ENCODE measurements around the gene FAM13B.
"Not testable (repeated sequence)": the region's sequence is repeated elsewhere in the genome, so short reads cannot be mapped to it uniquely, and the experiment has no call there.

Gene FAM13B

DNA sequence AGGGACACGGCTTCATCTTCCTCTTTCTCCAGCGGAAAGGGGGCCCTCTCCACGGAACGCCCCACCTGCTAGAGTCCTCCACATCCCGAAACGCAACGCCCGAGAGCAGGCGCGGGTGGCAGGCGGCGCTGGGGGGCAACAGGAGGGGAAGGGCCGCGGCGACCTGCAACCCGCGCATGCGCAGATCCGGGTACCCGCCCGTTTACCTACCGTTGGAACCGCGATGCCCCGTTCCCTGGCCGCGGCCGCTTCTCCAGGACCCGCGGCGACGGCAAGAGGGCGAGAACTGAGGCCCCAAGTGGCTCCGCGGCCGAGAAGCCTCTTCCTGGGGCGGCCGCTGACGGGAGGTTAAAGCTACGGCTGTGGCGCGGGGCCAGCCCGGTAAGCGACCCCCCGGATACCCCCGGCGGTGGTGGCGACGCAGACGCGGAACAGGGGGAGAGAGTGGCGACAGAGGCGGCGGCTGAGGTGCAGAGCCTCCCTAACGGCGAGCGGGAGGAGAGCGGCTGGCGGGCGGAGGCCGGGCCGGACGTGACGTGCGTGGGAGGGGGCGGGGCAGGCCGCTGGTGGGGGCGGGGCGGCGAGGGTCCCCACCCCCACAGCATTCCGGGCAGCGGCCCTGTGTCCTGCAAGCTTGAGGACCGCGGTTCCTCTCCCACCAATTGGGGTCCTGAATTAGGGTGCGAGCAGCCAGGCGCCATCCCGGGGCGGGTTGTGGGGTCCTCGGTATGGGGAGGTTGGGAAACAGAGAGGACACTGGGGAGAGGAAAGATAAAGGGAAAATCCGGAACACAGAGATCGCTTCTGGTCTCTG lies at the start of gene FAM13B:
TSS of gene FAM13B (minus strand) at position 508 of the 814 bp plus-strand sequence. CDS start 13,968 bp downstream, outside the sequence.
- Histone ChIP-seq H3K27me3 (ENCODE audit: low read depth) (no peaks in the 10 kb centered on the region), H3K4me1 (peaks cover 10% of the 10 kb centered on the region), H3K4me3 (peak within 1 kb of the TSS; percentile 99), H3K36me3 (replicated peaks) (no peaks in the 10 kb centered on the region; the same call in 1 of the 2 replicates), H3K9me3 (no peaks in the 10 kb centered on the region)
- in situ Hi-C loops (cut with MboI; ENCODE audit: low sequenced_read_pairs): no loop called here
- peak; percentile 79 to 88 for DNase-seq (ENCODE audit: low spot score in 2 of 2)

DNA sequence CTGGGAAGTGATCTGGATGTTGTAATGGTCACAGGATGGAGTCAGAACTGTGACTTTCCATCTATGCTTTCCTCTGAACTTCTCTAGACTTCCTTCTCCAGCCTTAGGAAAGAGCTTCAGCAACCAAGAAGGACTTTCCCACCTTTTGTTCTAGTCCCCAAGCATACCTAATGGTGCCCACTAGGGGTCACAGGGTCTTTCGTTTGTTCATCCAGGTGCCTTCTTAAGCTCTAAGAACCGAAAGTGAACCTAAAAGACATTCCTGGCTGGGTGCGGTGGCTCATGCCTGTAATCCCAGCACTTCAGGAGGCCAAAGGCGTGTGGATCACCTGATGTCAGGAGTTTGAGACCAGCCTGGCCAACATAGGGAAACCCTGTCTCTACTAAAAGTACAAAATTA lies 49.2 kb upstream of the FAM13B start:
- in situ Hi-C loops (cut with MboI; ENCODE audit: low sequenced_read_pairs): no loop called here
- peak in 1 of 2 experiments; percentile 10 for DNase-seq (ENCODE audit: low spot score in 2 of 2)
- no peak overlapping the region for H3K4me3 ChIP-seq

DNA sequence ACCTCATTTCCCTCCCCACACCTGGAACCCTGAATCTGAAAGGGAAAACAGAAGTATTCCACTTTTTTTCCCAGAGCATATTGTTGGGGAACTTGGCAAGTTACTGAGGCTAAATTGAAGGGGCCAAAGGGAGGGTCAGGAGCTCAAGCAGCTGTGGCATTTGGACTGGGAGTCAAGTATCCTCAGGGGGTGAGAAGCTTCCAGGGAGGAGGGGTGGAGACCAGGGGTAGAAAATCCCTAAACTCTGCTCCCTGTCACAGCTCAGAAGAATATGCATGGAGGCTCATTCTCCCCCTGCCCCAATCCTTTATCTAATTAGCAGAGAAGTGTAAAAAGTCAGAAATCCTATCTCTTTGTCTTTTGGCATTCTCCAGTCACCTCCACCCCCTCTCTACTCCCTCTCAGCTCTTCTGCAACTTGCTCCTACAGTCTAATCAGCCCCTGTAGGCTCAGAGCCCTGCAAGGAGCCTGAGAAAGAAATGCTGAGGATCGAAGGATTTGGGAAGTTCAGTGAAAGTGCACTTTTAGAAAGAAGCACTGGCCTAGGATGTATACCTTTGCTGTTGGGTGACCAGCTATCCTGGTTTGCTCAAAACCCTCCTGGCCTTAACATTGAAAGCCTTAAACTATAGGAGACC lies 45.2 kb upstream of the FAM13B start:
- peaks cover 2% of the 10 kb centered on the region; the same call in 1 of the 2 replicates for H3K9me3 ChIP-seq
- H3K27me3 ChIP-seq (ENCODE audit: low read depth): no peaks in the 10 kb centered on the region
- H3K4me1 ChIP-seq: no peaks in the 10 kb centered on the region
- H3K36me3 ChIP-seq (replicated peaks): no peaks in the 10 kb centered on the region
- in situ Hi-C loops (cut with MboI; ENCODE audit: low sequenced_read_pairs): loop anchor here (5.0 kb wide), 1 partner anchor 54 kb away; no protein-coding TSS in a partner anchor
- H3K4me3 ChIP-seq: no peak overlapping the region
- DNase-seq (ENCODE audit: low spot score in 2 of 2): no peak

More for the DNA sequence above, 49.2 kb upstream of the FAM13B start:
- Histone ChIP-seq H3K4me1 (no peaks in the 10 kb centered on the region), H3K36me3 (replicated peaks) (no peaks in the 10 kb centered on the region), H3K27me3 (ENCODE audit: low read depth) (no peaks in the 10 kb centered on the region), H3K9me3 (peaks cover 2% of the 10 kb centered on the region; the same call in 1 of the 2 replicates)

DNA sequence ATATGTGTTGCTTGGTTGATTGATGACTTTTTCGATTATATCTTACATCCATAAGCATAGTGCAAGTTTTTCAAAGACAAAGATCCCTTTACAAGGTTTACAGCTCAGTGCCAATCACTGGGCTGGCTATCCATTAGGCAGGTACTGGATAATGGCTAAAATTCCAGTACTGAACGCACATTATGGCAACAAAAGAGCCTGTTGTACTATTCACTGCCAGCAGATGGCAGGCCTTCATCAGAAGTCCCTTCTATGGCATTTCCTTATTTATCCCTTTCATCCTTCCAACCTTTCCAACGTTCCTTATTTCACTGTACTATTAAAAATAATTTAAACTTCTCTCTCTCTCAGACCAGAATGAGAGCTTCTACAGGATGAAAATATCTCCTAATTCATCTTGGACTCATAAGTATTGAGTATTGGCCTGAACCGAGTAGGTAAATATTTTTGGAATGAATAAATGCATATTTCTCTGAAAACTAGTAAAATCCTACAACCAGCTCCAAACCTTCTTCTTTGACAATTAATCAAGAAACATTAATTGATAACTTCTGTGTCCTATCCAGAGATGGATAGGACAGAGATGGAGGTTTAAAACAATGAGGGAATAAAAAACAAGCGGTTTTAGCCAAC lies 44.3 kb upstream of the FAM13B start:
- DNase-seq (ENCODE audit: low spot score in 2 of 2): peak; percentile 68 to 76
- in situ Hi-C loops (cut with MboI; ENCODE audit: low sequenced_read_pairs): loop anchor here (5.0 kb wide), 1 partner anchor 55 kb away; no protein-coding TSS in a partner anchor
- Histone ChIP-seq H3K4me1 (no peaks in the 10 kb centered on the region), H3K36me3 (replicated peaks) (no peaks in the 10 kb centered on the region), H3K27me3 (ENCODE audit: low read depth) (no peaks in the 10 kb centered on the region), H3K4me3 (no peak overlapping the region), H3K9me3 (peaks cover 2% of the 10 kb centered on the region; the same call in 1 of the 2 replicates)

DNA sequence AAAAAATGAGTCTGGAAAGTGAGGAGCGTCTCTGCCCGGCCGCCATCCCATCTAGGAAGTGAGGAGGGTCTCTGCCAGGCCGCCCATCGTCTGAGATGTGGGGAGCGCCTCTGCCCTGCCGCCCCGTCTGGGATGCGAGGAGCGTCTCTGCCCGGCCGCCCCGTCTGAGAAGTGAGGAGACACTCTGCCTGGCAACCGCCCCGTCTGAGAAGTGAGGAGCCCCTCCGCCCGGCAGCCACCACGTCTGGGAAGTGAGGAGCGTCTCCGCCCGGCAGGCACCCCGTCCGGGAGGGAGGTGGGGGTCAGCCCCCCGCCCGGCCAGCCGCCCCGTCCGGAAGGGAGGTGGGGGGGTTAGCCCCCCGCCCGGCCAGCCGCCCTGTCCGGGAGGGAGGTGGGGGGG lies 37.1 kb upstream of the FAM13B start:
- not testable (repeated sequence) for H3K9me3 ChIP-seq; H3K4me1 ChIP-seq; H3K27me3 ChIP-seq (ENCODE audit: low read depth); DNase-seq (ENCODE audit: low spot score in 2 of 2); H3K36me3 ChIP-seq (replicated peaks); H3K4me3 ChIP-seq
- in situ Hi-C loops (cut with MboI; ENCODE audit: low sequenced_read_pairs): loop anchor here (25.0 kb wide), 1 partner anchor 433 kb away; no protein-coding TSS in a partner anchor

DNA sequence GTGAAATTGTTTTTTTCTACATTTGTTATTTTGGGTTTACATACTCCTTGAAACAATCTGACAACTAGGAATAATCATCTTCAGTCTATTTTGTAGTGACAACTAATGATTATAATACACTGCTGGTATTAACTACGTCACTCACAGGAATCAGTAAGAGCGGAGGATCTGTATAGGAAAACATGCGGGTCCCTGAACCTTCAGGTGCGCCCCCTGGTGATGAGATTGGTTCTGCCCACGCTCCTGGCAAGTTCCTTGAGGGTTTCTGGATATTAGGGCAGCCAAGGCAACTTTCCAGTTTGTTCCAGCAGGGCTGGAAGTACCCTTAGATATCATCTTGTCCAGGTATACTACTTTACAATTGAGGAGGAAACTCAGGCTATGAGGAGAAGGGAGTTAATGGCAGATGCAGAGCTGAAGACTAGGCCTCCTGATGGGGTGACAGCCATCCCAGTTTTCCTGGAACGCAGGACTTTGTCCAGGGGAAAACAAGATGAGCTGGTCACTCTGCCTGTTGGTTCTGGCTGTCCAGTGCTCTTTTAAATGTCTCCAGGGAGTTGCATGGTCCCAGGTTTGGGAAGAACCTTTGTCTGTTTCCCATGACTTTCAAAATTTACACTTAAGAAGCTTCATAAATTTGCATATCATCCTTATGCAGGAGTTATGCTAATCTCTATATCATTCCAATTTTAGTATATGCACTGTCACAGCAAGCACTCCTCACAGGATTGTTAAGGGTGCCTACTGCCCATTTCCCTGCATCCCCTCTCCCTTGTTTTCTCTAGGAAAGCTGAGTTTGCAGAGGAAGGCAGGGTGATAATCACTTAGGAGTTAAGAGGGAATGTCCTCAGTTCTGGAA lies 36.1 kb upstream of the FAM13B start:
- Histone ChIP-seq H3K4me3 (no peak overlapping the region), H3K36me3 (replicated peaks) (no peaks in the 10 kb centered on the region), H3K4me1 (no peaks in the 10 kb centered on the region), H3K27me3 (ENCODE audit: low read depth) (no peaks in the 10 kb centered on the region), H3K9me3 (no peaks in the 10 kb centered on the region)
- in situ Hi-C loops (cut with MboI; ENCODE audit: low sequenced_read_pairs): loop anchor here (25.0 kb wide), 1 partner anchor 432 kb away; no protein-coding TSS in a partner anchor
- DNase-seq (ENCODE audit: low spot score in 2 of 2): peak; percentile 68 to 88

DNA sequence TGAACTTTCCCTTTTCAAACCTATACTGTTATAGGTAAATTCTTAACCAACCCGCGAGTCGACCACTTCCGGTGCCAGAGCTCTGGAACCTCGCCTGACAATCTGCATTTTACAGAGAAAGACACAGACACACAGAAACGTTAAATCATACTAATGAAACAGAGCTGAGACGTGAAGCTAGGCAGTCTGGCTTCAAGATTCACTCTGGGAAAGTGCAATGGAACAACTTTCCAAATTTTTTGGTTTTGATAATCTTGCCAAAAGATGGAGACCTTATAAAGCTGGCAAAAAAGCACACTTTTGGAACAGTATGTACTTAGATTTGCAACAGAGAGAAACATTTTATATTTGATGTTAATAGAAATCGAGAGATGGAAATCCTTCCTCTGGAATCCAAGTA lies 35.1 kb upstream of the FAM13B start:
- DNase-seq (ENCODE audit: low spot score in 2 of 2): no peak
- no peaks in the 10 kb centered on the region for H3K27me3 ChIP-seq (ENCODE audit: low read depth)
- H3K4me1 ChIP-seq: no peaks in the 10 kb centered on the region
- H3K4me3 ChIP-seq: no peak overlapping the region
- H3K36me3 ChIP-seq (replicated peaks): no peaks in the 10 kb centered on the region
- in situ Hi-C loops (cut with MboI; ENCODE audit: low sequenced_read_pairs): loop anchor here (25.0 kb wide), 1 partner anchor 431 kb away; no protein-coding TSS in a partner anchor
- no peaks in the 10 kb centered on the region for H3K9me3 ChIP-seq

DNA sequence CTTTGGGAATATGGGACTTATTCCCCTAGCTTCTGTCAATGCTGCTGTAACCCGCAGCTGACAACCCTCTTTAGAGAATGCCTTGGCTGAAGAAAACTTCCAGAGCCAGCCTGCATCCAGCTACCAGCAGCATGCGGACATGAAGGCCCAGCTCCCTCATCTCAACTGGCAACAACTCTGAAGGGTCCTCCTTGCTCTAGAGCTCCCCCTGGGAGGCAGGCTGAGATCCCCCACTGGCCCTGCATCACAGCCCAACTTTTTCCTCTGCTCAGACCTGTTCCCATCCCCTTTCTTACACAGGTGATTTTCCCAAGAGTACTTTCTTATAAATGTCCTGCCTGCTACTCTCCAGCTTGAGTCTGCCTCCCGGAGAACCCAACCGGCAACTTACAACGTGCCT lies 32.2 kb upstream of the FAM13B start:
- Histone ChIP-seq H3K27me3 (ENCODE audit: low read depth) (no peaks in the 10 kb centered on the region), H3K9me3 (no peaks in the 10 kb centered on the region), H3K4me3 (no peak overlapping the region), H3K36me3 (replicated peaks) (no peaks in the 10 kb centered on the region), H3K4me1 (no peaks in the 10 kb centered on the region)
- in situ Hi-C loops (cut with MboI; ENCODE audit: low sequenced_read_pairs): loop anchor here (25.0 kb wide), 1 partner anchor 428 kb away; no protein-coding TSS in a partner anchor
- peak in 1 of 2 experiments; percentile 35 for DNase-seq (ENCODE audit: low spot score in 2 of 2)

DNA sequence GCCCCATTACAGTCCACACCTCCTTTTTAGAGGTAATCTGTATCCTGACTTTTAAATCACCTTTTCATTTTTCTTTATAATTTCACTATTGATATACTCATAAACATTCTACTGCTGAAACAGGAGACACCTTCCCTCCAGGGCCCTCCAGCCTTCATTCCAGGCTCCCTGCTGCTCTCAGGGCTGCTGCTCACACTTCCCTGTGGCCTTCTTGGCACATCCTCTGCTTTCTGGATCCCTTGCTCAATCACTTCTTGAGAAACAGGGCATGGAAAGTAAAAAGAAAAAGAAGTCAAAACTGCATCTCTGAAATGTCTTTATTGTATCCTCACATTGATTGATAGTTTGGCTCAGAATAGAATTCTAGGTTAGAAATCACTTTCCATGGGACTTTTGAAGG lies 31.6 kb upstream of the FAM13B start:
- H3K9me3 ChIP-seq: no peaks in the 10 kb centered on the region
- in situ Hi-C loops (cut with MboI; ENCODE audit: low sequenced_read_pairs): loop anchor here (25.0 kb wide), 1 partner anchor 427 kb away; no protein-coding TSS in a partner anchor
- no peaks in the 10 kb centered on the region for H3K36me3 ChIP-seq (replicated peaks)
- no peak for DNase-seq (ENCODE audit: low spot score in 2 of 2)
- H3K27me3 ChIP-seq (ENCODE audit: low read depth): no peaks in the 10 kb centered on the region
- H3K4me1 ChIP-seq: no peaks in the 10 kb centered on the region
- no peak overlapping the region for H3K4me3 ChIP-seq

DNA sequence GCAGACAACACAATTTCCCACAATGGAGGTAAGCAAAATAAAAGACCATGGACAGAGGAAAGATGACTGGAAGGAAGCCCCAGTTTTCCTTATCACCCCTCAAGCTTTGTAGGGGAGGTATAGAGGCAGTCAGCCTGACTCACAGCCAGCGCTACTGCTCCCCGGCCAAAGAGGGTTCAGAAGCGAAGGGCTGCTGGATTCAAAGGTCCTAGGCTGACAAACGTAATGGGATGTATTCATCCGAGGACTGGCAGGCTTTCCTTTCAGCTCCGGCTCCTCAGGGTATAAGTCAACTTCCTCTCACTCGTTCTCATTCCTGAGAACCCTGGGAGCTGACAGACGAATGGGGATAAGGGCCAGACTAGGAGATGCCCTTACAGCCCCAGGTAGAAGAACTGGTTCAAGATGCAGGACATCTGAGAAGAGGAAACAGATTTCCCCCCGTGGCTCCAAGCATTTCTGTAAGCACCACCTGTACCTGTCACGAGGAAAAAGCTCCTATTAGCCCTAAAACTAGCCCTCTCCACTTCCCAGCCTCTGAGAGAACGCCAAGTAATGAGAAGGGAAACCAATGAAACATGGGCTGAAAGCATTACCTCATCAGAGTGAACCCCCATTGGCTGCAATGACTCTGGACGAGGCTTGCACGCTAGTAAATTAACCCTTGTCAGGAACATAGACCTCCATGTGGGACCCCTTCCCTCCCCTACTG lies 22.1 kb upstream of the FAM13B start:
- in situ Hi-C loops (cut with MboI; ENCODE audit: low sequenced_read_pairs): loop anchor here (25.0 kb wide), 1 partner anchor 418 kb away; no protein-coding TSS in a partner anchor

DNA sequence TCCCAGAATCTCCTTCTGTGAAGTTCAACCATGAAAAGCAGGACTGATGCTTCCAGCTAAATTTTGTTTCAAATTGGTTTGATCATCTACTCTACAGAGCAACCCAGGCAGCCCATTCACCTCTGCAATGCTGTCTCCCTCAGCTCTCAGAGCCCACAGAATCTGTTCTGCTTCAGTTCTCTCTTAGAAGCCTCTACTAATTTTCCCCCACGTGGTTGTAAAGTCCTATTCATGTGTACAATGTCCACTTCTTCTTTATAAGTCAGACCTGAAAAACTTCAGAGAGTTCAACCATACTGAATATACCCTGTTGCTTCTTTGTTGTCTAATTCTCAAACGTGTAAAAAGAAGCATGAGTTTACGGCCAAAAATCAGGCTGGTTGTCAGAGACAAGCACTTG lies 21.3 kb upstream of the FAM13B start:
- Histone ChIP-seq H3K9me3 (no peaks in the 10 kb centered on the region), H3K27me3 (ENCODE audit: low read depth) (no peaks in the 10 kb centered on the region), H3K36me3 (replicated peaks) (no peaks in the 10 kb centered on the region), H3K4me3 (no peak overlapping the region), H3K4me1 (no peaks in the 10 kb centered on the region)
- no peak for DNase-seq (ENCODE audit: low spot score in 2 of 2)
- in situ Hi-C loops (cut with MboI; ENCODE audit: low sequenced_read_pairs): loop anchor here (25.0 kb wide), 1 partner anchor 417 kb away; no protein-coding TSS in a partner anchor

More for the DNA sequence above, 22.1 kb upstream of the FAM13B start:
- Histone ChIP-seq H3K36me3 (replicated peaks) (no peaks in the 10 kb centered on the region), H3K27me3 (ENCODE audit: low read depth) (no peaks in the 10 kb centered on the region), H3K9me3 (no peaks in the 10 kb centered on the region), H3K4me3 (no peak overlapping the region), H3K4me1 (no peaks in the 10 kb centered on the region)
- DNase-seq (ENCODE audit: low spot score in 2 of 2): no peak

DNA sequence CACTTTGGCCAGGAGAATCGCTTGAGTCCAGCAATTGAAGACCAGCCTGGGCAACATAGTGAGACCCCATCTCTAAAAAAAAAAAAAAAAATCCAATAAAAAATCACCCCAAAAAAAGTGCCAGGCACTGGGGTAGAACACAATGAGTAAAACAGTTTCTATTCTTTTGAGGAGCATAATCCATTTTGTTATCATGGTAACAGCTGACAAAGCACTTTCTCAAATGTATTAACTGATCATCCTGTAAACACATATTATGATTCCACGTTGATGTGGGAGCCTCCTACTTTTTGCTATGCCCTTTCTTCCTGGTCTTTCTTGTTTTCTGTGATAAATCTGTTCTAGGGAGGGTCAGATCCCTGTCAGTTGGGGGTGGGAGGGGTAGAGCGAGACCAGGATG lies 20.7 kb upstream of the FAM13B start:
- in situ Hi-C loops (cut with MboI; ENCODE audit: low sequenced_read_pairs): loop anchor here (25.0 kb wide), 1 partner anchor 416 kb away; no protein-coding TSS in a partner anchor
- Histone ChIP-seq H3K9me3 (no peaks in the 10 kb centered on the region), H3K27me3 (ENCODE audit: low read depth) (no peaks in the 10 kb centered on the region), H3K4me1 (no peaks in the 10 kb centered on the region), H3K4me3 (no peak overlapping the region), H3K36me3 (replicated peaks) (no peaks in the 10 kb centered on the region)
- no peak for DNase-seq (ENCODE audit: low spot score in 2 of 2)

Measured in HAP-1 (cell line).